ENCODE data around the gene SMARCD3. TPM values are rescaled to one million over a fixed set of nuclear protein-coding genes. Genes with fewer than 3 reads are reported as not detected.

SMARCD3 gene
- total and polyA plus RNA-seq, 8 donors, result 11.6 to 105 (median 30.3) TPM

DNA sequence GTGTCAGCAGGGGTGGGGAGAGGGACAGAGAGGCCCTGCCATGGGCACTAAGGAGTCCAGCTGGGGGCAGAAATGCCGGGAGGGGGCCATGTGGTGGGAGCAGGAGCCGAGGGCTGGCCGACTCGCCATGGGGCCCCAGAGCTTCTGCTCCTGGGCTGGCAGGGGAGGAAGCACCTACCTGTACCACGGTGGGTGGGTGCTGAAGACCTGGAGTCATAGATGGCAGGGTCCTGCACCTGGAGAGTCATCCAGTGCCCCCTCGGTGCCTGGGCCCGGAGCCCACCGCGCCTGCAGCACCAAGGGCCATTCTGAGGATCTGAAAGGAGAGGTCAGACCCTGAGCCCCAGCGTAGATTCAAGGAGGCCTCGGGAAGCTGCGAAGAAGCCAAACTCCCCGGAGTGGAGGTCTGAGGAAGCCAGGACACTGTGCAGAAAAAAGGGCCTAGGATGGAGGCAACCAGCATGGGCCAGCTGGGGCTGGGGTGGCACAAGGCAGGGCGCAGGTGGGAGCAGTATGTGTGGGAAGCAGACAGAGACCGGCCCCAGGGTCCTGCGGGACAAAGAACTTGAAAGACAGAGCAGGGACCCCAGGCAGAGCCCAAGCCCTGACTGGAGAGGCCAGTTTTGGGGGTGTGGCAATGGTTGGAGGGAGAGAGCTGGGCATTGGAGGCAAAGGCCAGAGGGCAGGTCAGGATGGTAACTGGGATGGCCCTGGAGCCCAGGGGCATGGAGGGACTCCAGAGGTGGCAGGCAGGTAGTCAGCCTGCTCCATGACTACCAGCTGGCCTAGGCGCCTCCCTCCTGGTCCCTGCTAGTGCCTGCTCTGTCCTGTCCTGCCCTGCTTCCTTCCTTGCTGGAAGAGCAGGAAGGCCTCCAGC is 26.7 kb upstream of the SMARCD3 start:
- no peak for DNase-seq
- no peak for TF ChIP-seq POLR2AphosphoS5 (IDR thresholded peaks at IDR 0.05)
- TF ChIP-seq, protein P1, sequence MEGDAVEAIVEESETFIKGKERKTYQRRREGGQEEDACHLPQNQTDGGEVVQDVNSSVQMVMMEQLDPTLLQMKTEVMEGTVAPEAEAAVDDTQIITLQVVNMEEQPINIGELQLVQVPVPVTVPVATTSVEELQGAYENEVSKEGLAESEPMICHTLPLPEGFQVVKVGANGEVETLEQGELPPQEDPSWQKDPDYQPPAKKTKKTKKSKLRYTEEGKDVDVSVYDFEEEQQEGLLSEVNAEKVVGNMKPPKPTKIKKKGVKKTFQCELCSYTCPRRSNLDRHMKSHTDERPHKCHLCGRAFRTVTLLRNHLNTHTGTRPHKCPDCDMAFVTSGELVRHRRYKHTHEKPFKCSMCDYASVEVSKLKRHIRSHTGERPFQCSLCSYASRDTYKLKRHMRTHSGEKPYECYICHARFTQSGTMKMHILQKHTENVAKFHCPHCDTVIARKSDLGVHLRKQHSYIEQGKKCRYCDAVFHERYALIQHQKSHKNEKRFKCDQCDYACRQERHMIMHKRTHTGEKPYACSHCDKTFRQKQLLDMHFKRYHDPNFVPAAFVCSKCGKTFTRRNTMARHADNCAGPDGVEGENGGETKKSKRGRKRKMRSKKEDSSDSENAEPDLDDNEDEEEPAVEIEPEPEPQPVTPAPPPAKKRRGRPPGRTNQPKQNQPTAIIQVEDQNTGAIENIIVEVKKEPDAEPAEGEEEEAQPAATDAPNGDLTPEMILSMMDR (IDR thresholded peaks at IDR 0.05), result no peak
- no peak for TF ChIP-seq POLR2A (IDR thresholded peaks at IDR 0.05)
- TF ChIP-seq EP300 (IDR thresholded peaks at IDR 0.05), result no peak
- Histone ChIP-seq H3K9me3 (no peaks in the 10 kb centered on the region), H3K4me3 (no peak overlapping the region), H3K36me3 (no peaks in the 10 kb centered on the region), H3K4me1 (peaks cover 6 to 50% (median 30%) of the 10 kb centered on the region in 4 donors), H3K27ac (peak overlapping the region in 1 of 5 donors; percentile 2), H3K27me3 (peaks cover 0 to 24% (median 0%) of the 10 kb centered on the region in 3 donors)
- 80 to 83% (median 82%) methylated on average over 12 to 17 of the region's 17 CpGs for WGBS, 5 donors
- intact Hi-C loops (cut with DNase I; ENCODE audit: low total_unique reads), result no loop called here

DNA sequence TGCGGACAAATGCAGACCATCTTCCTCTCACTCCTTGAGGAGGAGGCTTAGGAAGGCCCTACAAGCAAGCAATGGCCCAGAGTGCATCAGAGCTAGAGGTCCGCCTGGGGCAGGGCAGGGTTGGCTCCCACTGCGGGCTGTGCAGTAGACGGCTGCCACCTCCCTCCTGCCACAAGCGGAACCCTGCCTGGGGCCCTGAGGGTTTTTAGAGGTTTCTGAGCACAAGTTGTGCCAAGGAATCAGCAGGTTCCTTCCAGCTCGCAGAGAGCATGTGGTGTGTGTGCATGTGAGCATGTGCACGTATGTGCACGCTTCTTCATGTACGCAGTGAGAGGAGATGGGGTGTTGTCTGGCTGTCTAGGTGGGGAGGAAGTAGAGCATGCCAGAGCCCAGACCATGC is 25.9 kb upstream of the SMARCD3 start:
- H3K27ac ChIP-seq, result no peak overlapping the region
- intact Hi-C loops (cut with DNase I; ENCODE audit: low total_unique reads), result no loop called here
- DNase-seq, result no peak
- no peaks in the 10 kb centered on the region for H3K9me3 ChIP-seq
- H3K4me1 ChIP-seq, result peaks cover 6 to 50% (median 30%) of the 10 kb centered on the region in 4 donors
- H3K36me3 ChIP-seq, result peaks cover 0 to 3% (median 1%) of the 10 kb centered on the region in 4 donors
- no peak overlapping the region for H3K4me3 ChIP-seq
- H3K27me3 ChIP-seq, result peaks cover 0 to 17% (median 0%) of the 10 kb centered on the region in 3 donors
- TF ChIP-seq POLR2A (IDR thresholded peaks at IDR 0.05) (no peak), POLR2AphosphoS5 (IDR thresholded peaks at IDR 0.05) (no peak), EP300 (IDR thresholded peaks at IDR 0.05) (no peak)
- TF ChIP-seq, protein P1 (IDR thresholded peaks at IDR 0.05), result no peak
- 88 to 94% (median 91%) methylated on average over 6 to 9 of the region's 9 CpGs for WGBS, 5 donors

DNA sequence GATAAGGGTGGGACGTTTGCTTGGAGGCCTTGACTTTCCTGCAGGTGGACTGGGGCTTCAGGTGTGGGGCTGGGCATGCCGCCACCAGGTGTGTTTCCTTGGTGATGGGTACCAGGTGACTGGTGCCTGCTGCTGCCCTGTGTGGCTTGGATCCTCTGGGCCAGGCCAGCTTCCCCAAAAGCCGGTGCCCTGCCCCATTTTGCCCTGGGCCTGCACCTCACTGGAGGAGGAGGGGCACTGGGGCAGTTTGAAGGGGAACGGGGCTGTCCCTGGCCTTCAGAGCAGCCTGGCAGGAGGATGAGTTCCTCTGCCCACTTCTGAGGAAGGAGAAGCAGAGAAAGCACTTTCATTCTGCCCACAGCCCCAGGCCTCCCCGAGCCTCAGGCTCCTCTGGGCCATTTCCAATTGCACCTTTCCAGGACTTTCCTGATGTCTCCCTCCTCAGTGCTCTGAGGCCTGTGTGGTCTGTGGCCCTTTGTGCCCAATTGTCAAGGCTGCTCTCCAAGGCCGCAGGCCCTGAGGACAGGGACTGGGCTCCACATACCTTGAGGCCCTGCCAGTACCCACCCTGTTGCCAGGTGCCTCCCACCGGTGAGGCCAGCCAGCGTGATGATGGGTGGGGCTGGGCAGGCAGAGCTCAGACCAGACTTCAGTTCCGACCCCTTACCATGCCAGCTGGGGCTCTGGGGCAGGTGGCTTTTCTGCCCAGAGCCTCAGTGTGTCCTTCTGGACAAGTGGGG is 25.3 kb upstream of the SMARCD3 start:
- TF ChIP-seq, protein P1 (IDR thresholded peaks at IDR 0.05), result no peak
- TF ChIP-seq EP300 (IDR thresholded peaks at IDR 0.05) (no peak), POLR2A (IDR thresholded peaks at IDR 0.05) (no peak), POLR2AphosphoS5 (IDR thresholded peaks at IDR 0.05) (no peak)
- H3K36me3 ChIP-seq, result peaks cover 0 to 4% (median 2%) of the 10 kb centered on the region in 4 donors
- peaks cover 6 to 50% (median 30%) of the 10 kb centered on the region in 4 donors for H3K4me1 ChIP-seq
- H3K9me3 ChIP-seq, result no peaks in the 10 kb centered on the region
- no peak for DNase-seq
- intact Hi-C loops (cut with DNase I; ENCODE audit: low total_unique reads), result no loop called here
- peaks cover 0 to 13% (median 0%) of the 10 kb centered on the region in 3 donors for H3K27me3 ChIP-seq
- H3K4me3 ChIP-seq, result no peak overlapping the region
- H3K27ac ChIP-seq, result peak overlapping the region in 1 of 5 donors; percentile 8
- 59 to 76% (median 69%) methylated on average over 6 to 9 of the region's 9 CpGs for WGBS, 5 donors

- Histone ChIP-seq H3K4me1 (peaks cover 6 to 50% (median 30%) of the 10 kb centered on the region in 4 donors), H3K9me3 (no peaks in the 10 kb centered on the region), H3K27me3 (peaks cover 0 to 13% (median 0%) of the 10 kb centered on the region in 3 donors), H3K36me3 (peaks cover 0 to 4% (median 2%) of the 10 kb centered on the region in 4 donors), H3K27ac (peak overlapping the region in 2 of 5 donors; percentile 51 to 56), H3K4me3 (no peak overlapping the region)
- DNase-seq, result no peak
- 80 to 89% (median 81%) methylated on average over 7 of the region's 7 CpGs for WGBS, 5 donors
- intact Hi-C loops (cut with DNase I; ENCODE audit: low total_unique reads), result no loop called here
- TF ChIP-seq POLR2AphosphoS5 (IDR thresholded peaks at IDR 0.05) (no peak), EP300 (IDR thresholded peaks at IDR 0.05) (no peak)
Measured at GRCh38 chr7:151272877-151273276, 24.4 kb upstream of the SMARCD3 start.
